HFF-Myc (cell line): ENCODE data around the gene ST3GAL2.

ENCODE experiments used
- DNase-seq: peaks from one replicate; pipeline ENCODE4 v3.0.0-alpha.2; 2011; ENCODE audit warnings: low read depth; ENCODE audit errors: extremely low read depth
- H3K4me3 ChIP-seq: replicated peaks from 2 replicates; pipeline ENCODE4 v1.5.1; 2011; ENCODE audit warnings: low read depth, mild to moderate bottlenecking, control low read depth, low read length
- CTCF ChIP-seq: IDR thresholded peaks from 2 replicates; pipeline ENCODE4 v1.5.1; 2012; ENCODE audit warnings: mild to moderate bottlenecking, low read depth, low read length, control low read depth; ENCODE audit errors: missing control alignments

Gene ST3GAL2

DNA sequence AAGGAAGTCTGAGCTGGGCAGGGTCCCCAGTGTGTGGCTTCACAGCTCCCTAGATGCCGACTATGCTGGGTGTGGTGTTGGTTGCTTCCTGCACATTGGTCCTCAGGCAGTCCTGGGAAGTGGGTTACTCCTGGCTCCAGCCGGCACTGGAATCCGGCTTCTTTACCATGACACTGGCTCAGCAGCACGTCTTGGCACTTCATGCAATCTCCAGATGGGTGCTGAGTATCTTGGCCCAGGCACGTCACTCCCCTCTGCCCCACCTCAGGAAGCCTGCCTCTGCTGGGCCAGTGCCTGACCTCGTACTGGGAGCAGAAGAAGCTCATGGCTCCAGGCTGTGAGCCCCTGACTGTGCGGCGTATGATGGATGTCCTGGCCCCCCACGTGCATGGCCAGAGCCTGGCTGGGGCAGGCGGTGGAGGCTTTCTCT is 40.0 kb upstream of the ST3GAL2 start:
- no peak for TF ChIP-seq CTCF
- no peak overlapping the region for H3K4me3 ChIP-seq
- no peak for DNase-seq

- no peak overlapping the region for H3K4me3 ChIP-seq
- no peak for TF ChIP-seq CTCF
- no peak for DNase-seq
These were observed 39.3 kb upstream of the ST3GAL2 start for GRCh38 chr16:70478169-70478568.

GRCh38 chr16:70476272-70477020 is 37.5 kb upstream of the ST3GAL2 start:
- no peak overlapping the region for H3K4me3 ChIP-seq
- peak; percentile 81 for DNase-seq
- TF ChIP-seq CTCF: no peak

GRCh38 chr16:70475054-70475871 is 36.4 kb upstream of the ST3GAL2 start:
- H3K4me3 ChIP-seq: no peak overlapping the region
- TF ChIP-seq CTCF: no peak
- no peak for DNase-seq

GRCh38 chr16:70474320-70475053 is 35.6 kb upstream of the ST3GAL2 start:
- H3K4me3 ChIP-seq: no peak overlapping the region
- DNase-seq: no peak
- TF ChIP-seq CTCF: no peak

DNA sequence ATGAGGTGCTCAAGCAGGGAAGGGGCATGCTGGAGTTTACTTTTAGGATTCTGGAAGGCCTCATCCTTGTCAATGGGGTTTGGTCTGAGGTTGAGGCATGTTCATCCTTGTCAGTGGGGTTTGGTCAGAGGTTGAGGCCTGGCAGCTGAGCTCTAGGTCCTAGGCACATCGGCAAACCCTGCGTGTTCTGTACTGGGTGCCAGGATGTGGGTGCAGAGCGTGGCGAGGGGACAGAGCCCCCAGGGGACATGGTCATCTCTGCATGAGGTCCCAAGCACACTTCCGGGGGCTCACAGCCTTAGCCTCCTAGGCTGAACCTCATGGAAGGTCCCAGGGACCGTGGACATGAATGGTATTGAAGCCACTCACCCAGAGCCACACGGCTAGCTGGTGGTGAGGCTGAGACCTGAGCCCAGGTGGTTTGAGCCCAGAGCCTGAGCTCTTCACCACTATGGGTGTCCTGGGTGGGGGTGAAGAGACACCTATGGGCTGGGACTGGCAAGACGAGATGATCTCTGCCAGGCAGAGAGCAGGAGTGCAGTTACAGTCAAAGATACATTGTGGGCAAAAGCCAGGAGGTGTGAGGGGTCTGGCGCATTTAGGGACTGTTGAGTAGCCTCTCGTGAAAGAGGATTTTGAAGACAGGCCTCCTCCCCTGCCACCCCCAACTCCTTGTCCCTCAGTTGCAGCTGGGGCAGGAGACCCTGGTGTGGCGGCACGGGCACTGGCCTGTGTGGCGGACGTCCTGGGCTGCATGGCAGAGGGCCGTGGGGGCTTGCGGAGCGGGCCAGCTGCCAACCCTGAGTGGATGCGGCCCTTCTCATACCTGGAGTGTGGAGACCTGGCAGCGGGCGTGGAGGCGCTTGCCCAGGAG is 34.8 kb upstream of the ST3GAL2 start:
- no peak for TF ChIP-seq CTCF
- H3K4me3 ChIP-seq: no peak overlapping the region
- DNase-seq: no peak
